ENCODE results near the gene RRP1B. TPM values are rescaled to one million over a fixed set of nuclear protein-coding genes. Genes with fewer than 3 reads are reported as not detected.
A peak's percentile ranks its signal among the peaks of the same experiment; 100 is the strongest.

Gene RRP1B
- total and polyA plus RNA-seq, 9 of the 15 experiments (the other 6 are each of a cell fraction or from before 2014, with no cell fraction given), result 6.8 to 66.6 (median 41.9) TPM

- TF ChIP-seq MGA (IDR thresholded peaks at IDR 0.05) (no peak), CBX2 (IDR thresholded peaks at IDR 0.05; ENCODE audit: insufficient read depth, low read length, poor library complexity, severe bottlenecking) (peak; percentile 21), CEBPB (tag; IDR thresholded peaks at IDR 0.05) (peak; percentile 96), GTF2E2 (tag; IDR thresholded peaks at IDR 0.05) (no peak)
Measured at GRCh38 chr21:43639470-43640353, 19.6 kb upstream of the RRP1B start (continued).

Data from K562 (cell line).